CD4-positive, alpha-beta T cell treated with Interleukin-15 for 4 hours (primary cell): ENCODE data around the gene TMC7.

ENCODE experiments used
- DNase-seq: peaks from one replicate; pipeline ENCODE4 v3.0.0-alpha.2; 2020; ENCODE audit warnings: low spot score

The TMC7 gene

GRCh38 chr16:19033761-19034160 is 50.0 kb downstream of the TMC7 start:
- DNase-seq, result no peak

DNA sequence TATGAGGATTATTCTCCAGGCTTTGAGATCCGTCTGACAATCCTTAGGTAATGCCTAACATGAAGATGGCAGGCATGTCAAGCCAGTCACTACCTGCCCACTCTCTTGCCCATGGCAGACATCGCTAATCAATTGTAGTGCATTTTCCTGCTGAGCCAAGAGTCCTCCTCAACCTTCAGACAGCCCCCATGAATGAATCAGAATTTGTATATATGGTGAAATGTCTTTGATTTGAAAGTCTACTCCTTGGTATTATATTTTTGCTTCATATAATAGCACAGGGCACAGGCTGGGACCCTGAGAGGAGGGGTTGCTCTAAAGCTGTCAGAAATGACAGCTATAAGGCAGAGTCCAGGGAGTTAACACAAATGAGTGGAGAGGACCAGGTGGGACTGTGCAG is 56.7 kb downstream of the TMC7 start:
- no peak for DNase-seq

- no peak for DNase-seq
Measured at GRCh38 chr16:19044769-19045168, 61.0 kb downstream of the TMC7 start.

DNA sequence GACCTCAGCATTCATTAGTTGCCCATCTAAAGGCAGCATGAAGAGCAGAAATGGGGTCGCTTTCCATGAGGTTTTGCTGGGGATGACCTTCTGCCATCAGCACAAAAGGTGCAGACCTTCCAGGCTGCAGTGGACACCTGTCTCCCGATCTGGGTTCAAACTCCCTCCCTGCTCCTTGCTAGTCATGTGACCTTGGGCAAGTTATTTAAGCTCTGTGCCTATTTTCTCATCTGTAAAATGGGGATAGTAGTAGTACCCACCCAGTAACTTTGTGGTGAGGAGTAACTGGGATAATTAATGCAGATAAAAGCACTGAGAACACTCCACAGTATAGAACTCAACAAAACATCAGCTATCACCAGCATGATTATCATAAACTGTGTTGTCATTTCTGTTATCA is 62.3 kb downstream of the TMC7 start:
- no peak for DNase-seq

- DNase-seq, result no peak
Measured at GRCh38 chr16:19062706-19063105, 79.0 kb downstream of the TMC7 start.

GRCh38 chr16:19066988-19067348 is 83.2 kb downstream of the TMC7 start:
- DNase-seq, result no peak

DNA sequence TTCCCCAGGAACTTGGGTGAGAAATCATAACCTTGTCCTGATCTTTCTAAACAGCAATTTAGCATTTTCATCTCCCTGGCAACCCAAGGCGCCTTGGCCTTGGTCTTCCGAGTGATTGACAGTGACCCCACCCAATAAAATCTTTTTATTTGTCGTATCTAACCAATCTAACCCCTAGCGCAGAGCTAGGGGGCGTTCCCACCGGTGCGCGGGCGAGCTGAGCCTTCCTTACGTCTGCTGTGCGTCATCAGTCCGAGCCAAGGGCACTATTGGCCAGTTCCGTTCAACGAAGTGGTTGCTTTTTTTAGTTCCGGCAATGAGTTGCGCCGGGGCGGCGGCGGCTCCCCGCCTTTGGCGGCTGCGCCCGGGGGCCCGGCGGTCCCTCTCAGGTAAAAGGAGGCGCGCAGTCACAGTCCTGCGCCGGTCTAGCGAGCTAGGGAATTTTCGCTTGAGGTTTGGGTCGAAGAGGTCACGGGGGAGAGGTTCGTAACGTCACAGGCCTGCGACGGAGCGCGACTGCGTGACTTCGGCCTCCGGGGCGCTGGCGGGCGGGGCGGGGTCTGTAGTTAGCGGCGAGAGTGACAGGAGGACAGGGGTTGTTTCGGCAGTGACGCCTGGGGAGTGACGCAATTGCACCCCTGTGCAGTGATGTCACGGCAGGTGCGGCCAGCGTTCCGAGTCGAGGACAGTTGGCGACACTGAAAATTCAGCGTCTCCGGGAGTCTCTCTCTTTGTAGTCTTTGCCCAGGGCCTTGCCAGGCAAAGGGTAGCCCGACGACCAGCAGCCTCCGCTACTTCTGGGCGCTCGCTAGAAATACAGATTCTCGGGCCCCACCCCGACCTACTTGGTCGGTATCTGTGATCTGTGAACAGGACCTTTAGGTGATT is 83.9 kb downstream of the TMC7 start, which contains the start of gene COQ7:
COQ7 (plus strand) TSS at position 266 of the 888 bp plus-strand sequence; CDS start at position 317, 51 bp downstream.
- peak; percentile 100 for DNase-seq

DNA sequence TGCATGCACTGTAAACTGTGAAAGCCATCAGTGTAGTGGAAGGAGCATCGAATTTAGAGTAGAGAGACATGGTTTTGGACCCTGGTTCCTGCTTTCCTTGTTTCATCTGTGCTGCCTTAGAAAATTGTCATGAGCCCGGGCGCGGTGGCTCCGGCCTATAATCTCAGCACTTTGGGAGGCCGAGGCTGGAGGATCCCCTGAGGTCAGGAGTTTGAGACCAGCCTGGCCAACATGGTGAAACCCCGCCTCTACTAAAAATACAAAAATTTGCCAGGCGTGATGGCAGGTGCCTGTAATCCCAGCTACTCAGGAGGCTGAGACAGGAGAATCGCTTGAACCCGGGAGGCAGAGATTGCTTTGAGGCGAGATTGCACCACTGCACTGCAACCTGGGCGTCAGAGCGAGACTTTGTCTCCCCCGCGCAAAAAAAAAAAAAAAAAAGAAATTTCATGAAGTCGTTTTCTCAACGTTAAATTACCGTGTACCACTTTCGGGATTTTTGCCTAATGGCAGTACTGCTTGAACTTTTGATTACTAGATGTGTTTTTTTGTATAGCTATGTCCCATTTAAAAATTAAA is 84.6 kb downstream of the TMC7 start:
- DNase-seq, result no peak

- DNase-seq, result peak; percentile 51
Measured at GRCh38 chr16:19071811-19072777, 88.4 kb downstream of the TMC7 start.

DNA sequence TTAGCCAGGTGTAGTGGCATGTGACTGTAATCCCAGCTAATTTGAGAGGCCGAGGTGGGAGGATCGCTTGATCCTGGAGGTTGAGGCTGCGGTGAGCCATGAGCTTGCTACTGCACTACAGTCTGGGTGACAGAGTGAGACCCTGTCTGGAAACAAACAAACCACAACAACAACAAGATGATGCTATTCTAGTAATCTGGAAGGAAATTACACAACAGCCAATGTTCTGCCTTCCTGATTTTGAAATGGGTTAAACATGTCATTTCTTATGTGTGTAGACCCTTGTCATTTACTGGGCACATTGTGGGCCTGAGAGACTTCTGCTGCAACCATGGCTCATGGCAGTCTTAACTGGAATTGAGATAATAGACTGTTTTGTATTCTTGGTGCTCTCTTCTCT is 89.6 kb downstream of the TMC7 start:
- no peak for DNase-seq

DNA sequence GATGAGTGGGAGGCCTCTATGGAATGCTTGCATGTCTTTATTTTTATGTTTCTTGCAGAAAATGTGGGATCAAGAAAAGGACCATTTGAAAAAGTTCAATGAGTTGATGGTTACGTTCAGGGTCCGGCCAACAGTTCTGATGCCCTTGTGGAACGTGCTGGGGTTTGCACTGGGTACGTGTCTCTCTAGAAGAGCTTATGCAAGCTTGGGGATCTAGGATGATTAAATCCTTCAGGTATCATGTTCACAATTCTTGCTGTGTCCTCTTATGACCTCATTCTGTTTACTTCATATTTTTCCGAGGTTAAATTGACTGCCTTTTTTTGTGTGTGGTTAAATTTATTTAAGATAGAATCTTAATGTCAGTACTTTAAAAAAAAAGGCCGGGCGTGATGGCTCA is 90.1 kb downstream of the TMC7 start:
- no peak for DNase-seq

DNA sequence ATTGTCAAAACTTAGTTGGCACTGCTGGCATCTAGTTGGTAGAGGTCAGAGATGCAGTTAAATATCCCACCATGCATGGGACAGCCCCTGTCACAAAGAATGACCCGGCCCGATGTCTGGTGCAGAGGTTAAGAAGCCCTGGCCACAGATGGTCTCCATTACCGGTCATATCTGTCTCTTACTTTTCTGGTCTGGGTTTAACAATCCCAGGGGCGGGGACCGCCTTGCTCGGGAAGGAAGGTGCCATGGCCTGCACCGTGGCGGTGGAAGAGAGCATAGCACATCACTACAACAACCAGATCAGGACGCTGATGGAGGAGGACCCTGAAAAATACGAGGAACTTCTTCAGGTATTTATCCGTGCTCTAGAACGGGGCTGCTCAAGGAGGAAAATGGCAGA is 91.8 kb downstream of the TMC7 start:
- DNase-seq, result no peak

- DNase-seq, result no peak
Measured at GRCh38 chr16:19077879-19078278, 94.1 kb downstream of the TMC7 start.

DNA sequence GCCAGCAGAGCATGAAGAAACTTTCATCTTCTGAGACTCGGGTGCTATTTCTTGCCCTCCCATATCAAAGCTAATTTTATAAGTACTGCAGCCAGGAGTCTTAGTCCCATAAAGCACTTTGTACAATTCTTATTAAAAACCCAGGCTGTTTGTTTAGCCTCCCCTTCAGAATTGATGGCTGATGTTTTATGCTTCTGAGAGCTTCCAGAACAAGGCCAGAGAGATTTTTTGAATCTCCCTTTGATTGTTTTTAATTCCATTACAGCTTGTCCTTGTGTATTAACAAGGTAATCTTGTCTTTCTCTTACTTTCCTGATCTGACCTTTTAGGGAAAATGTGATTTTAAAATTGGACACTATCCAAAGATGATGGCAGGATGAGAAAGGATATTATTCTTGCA is 99.9 kb downstream of the TMC7 start:
- no peak for DNase-seq

DNA sequence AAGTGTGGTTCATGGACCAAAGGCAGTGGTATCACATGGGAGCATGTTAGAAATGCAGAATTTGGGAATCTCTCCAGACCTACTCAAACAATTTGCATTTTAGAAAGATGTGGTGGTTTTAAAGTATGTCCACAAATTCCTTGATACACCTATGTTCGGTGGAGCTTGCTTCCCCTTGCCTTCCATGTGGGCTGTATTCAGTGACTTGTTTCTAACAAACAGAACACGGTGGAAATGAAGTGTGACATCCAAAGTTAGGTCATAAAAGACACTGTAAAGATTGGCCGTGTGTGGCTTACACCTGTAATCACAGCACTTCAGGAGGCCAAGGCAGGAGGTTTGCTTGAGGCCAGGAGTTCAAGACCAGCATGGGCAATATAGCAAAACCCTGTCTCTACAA is 100.4 kb downstream of the TMC7 start:
- DNase-seq, result no peak

- DNase-seq, result no peak
Measured at GRCh38 chr16:19084879-19085278, 101.1 kb downstream of the TMC7 start.

DNA sequence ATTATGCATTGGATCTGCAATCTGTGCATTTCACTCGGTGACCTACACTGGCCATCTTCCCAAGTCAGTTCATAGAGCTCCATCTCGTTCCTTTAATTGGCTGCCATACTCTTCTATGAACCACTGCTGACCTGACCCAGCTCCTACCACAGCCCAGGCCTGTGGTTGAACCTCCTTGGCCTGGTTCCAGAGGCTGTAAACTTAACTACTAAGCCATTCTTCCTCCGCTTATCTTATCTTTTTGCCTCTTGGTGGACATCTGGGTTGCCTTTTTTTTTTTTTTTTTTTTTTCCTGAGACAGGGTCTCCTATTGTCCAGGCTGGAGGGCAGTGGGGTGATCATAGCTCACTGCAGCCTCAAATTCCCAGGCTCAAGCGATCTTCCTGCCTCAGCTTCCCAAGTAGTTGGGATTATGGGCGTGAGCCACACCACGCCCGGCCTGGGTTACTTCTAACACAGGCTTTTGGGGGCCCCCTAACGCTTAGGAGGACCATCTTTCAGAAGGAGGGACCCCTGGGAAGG is 102.0 kb downstream of the TMC7 start:
- no peak for DNase-seq

GRCh38 chr16:19086322-19087199 is 102.8 kb downstream of the TMC7 start:
- DNase-seq, result peak; percentile 76

DNA sequence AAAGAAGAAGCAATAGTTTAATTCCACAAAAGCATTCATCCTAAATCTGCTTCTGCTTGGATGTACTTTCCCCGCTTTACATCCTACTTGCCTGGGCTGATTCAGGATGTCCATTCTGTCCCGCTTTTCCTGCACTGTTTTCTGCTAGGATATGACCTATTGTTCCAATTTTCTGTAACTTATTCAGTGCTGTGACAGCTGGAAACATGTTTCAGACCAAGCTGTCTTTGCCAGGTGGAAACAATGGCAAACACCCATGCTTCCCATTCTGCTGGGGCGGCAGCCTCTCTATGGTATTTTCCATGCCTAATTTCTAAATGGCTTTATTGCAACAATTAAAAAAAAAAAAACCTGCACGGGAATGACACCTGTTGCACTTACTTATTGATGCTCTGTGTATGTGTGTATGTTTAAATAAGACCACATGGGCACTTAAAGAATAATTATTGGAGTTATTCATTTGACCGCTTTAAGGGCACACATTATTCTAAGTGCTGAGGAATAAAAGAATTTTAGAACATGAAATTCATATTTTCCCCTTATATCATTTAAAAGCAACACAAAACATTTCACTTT is 104.7 kb downstream of the TMC7 start:
- DNase-seq, result no peak

- no peak for DNase-seq
Measured at GRCh38 chr16:19089410-19089955, 105.7 kb downstream of the TMC7 start.

DNA sequence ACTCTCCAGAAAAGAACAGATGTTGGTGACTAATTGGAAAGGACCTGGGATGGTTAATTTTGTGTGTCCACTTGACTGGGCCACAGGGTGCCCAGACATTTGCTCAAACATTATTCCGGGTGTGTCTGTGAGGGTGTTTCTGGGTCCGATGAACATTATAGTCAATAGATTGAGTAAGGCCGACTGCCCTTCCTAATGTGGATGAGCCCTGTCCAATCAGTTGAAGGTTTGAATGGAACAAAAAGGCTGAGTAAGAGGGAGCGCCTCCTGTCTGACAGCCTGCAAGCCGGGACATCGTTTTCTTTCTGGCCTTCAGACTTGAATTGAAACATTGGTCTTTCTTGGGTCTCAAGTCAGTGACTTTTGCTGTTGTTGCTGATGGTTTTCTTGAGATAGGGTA is 107.2 kb downstream of the TMC7 start:
- no peak for DNase-seq
